Astrocyte of the hippocampus (primary cell): ENCODE measurements around the gene LAMB1.

Experiments used
- DNase-seq: peaks from one replicate; pipeline ENCODE4 v3.0.0; 2011; ENCODE audit warnings: low read depth, low spot score

The LAMB1 gene

GRCh38 chr7:107879400-107880035, 123.4 kb downstream of the LAMB1 start:
- peak; percentile 77 for DNase-seq

GRCh38 chr7:107878636-107879035, 124.3 kb downstream of the LAMB1 start:
- no peak for DNase-seq

GRCh38 chr7:107877731-107878382, 125.1 kb downstream of the LAMB1 start:
- DNase-seq: no peak

- no peak for DNase-seq
Observed at GRCh38 chr7:107876916-107877315, 126.0 kb downstream of the LAMB1 start.

- DNase-seq: peak; percentile 72
Observed at GRCh38 chr7:107874605-107875446, 128.1 kb downstream of the LAMB1 start.

- DNase-seq: no peak
Observed at GRCh38 chr7:107874111-107874510, 128.8 kb downstream of the LAMB1 start.
